Calu3 (cell line): ENCODE results near the gene DNHD1. TPM values are rescaled to one million over a fixed set of nuclear protein-coding genes. Genes with fewer than 3 reads are reported as not detected.

ENCODE experiments used
- BruUV-seq: library from RNA; stranded (reverse); fragments of 400-500 nt; replicated peaks from 2 replicates; lab custom pipeline; 2021; lab: Mats Ljungman, UMichigan
- CTCF ChIA-PET: fragments of 300-600 bp; sonication (Branson Sonifier 250); formaldehyde crosslinking; loops from one replicate; lab custom pipeline; 2022; ENCODE audit warnings: antibody characterized with exemption; lab: Charles Lee
- DNase-seq: peaks from one replicate; pipeline ENCODE4 v3.0.0; 2022
- H3K27ac Mint-ChIP-seq: one replicate; pipeline ENCODE4 v1.8.0; 2022; ENCODE audit warnings: mixed read lengths; ENCODE audit not compliant: unreplicated experiment
- H3K27me3 Mint-ChIP-seq: one replicate; pipeline ENCODE4 v1.8.0; 2022; ENCODE audit warnings: mixed read lengths; ENCODE audit not compliant: unreplicated experiment
- H3K36me3 Mint-ChIP-seq: one replicate; pipeline ENCODE4 v1.8.0; 2022; ENCODE audit warnings: mild to moderate bottlenecking, moderate library complexity, mixed read lengths; ENCODE audit not compliant: insufficient read depth, unreplicated experiment
- H3K4me1 Mint-ChIP-seq: one replicate; pipeline ENCODE4 v1.8.0; 2022; ENCODE audit warnings: mild to moderate bottlenecking, low read depth, mixed read lengths; ENCODE audit not compliant: unreplicated experiment
- H3K4me3 Mint-ChIP-seq: one replicate; pipeline ENCODE4 v1.8.0; 2022; ENCODE audit warnings: mild to moderate bottlenecking, low read depth, moderate library complexity, mixed read lengths; ENCODE audit not compliant: unreplicated experiment
- H3K9me3 Mint-ChIP-seq: one replicate; pipeline ENCODE4 v1.8.0; 2022; ENCODE audit warnings: low read depth, mixed read lengths; ENCODE audit not compliant: unreplicated experiment
- CTCF ChIP-seq: fragments of 200-600 bp; IDR thresholded peaks from one replicate; pipeline ENCODE4 v1.8.0; 2022; ENCODE audit warnings: antibody characterized with exemption; ENCODE audit not compliant: unreplicated experiment
- intact Hi-C: fragments of 100-400 bp; cut with micrococcal nuclease; formaldehyde crosslinking; loops from one replicate; pipeline ENCODE4 v1.10.0; 2022; ENCODE audit not compliant: unreplicated experiment
- total RNA-seq: library from RNA; stranded (reverse); gene quantifications from 2 replicates; pipeline ENCODE4 v1.2.3, GENCODE V29; 2022

The DNHD1 gene
- total RNA-seq, 1 experiment from 2014 or later: 41.2 TPM

DNA sequence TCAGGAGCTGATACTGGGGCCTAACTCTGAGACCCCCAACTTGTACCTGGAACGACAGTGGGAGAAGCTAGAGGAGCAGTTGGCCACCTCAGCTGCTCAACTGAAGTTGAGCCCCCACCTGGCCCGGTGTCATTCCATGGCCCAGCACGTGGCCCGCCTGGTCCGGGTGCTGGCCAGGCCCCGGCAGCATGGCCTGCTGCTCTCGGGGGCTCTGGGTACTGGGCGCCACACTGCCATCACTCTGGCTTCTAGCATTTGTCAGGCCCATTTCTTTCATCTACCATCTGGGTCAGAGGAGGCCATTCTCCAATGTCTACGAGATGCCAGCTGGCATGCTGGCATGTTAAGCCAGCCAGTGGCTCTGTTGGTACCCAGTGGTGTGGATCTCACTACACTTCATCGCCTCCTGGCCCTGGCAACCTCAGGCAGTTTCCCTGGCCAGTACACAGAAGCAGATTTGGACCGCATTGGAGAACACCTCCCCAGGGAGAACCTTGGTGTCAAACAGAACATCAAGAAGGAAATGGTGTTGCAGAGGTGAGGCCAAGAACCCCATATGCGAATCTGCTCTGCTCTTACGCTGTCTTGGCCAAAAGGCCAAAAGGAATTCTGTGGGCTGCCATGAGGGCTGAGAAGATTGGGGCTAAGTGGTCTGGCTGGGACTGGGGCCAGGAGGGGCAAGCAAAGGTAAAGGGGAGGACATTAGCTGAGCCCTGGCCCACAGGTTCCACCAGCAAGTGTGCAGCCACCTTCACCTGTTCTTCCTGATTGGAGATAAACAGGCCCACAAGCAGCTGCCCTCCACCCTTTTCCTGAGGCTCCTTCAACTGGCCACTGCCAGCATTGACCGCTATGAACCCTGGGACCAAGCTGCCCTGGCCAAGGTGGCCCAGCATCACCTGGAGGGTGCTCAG, 60.9 kb downstream of the DNHD1 start:
- H3K27ac Mint-ChIP-seq: no peak overlapping the region
- BruUV-seq: no TSS peak
- no peak for DNase-seq
- CTCF ChIA-PET: interaction anchor here (0.6 kb wide), 1 partner anchor 125 kb away, joined by 3 read pairs; the partner anchor contains the start of gene MRPL17
- H3K9me3 Mint-ChIP-seq: no peaks in the 10 kb centered on the region
- no peaks in the 10 kb centered on the region for H3K4me1 Mint-ChIP-seq
- peaks cover 14% of the 10 kb centered on the region for H3K36me3 Mint-ChIP-seq
- no peaks in the 10 kb centered on the region for H3K27me3 Mint-ChIP-seq
- no peak for TF ChIP-seq CTCF
- intact Hi-C loops: no loop called here
- H3K4me3 Mint-ChIP-seq: no peak overlapping the region

- no peak overlapping the region for H3K4me3 Mint-ChIP-seq
- DNase-seq: no peak
- H3K27ac Mint-ChIP-seq: no peak overlapping the region
- CTCF ChIA-PET: interaction anchor here (0.6 kb wide), 1 partner anchor 34 kb away, joined by 7 read pairs; no protein-coding TSS in a partner anchor
- BruUV-seq: no TSS peak
- no peaks in the 10 kb centered on the region for H3K4me1 Mint-ChIP-seq
- TF ChIP-seq CTCF: no peak
- intact Hi-C loops: no loop called here
- peaks cover 14% of the 10 kb centered on the region for H3K36me3 Mint-ChIP-seq
- H3K9me3 Mint-ChIP-seq: no peaks in the 10 kb centered on the region
- no peaks in the 10 kb centered on the region for H3K27me3 Mint-ChIP-seq
These were observed 62.3 kb downstream of the DNHD1 start for GRCh38 chr11:6559369-6559768.

DNA sequence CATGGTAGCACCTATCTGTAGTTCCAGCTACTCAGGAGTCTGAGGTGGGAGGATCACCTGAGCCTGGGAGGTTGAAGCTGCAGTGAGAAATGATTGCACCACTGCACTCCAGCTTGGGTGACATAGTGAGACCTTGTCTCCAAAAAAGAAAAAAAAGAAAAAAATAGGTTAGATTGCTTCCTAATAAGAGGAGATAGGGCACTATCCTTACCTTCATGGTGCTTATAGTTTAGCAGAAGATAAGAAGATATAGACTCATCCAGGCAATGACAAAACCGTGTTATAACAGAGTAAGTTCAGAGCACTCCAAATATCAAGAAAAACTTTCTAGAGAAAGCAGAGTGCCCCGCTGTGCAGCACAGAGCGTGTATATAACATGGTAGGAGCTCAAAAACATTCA, 64.2 kb downstream of the DNHD1 start:
- no peak overlapping the region for H3K4me3 Mint-ChIP-seq
- peaks cover 14% of the 10 kb centered on the region for H3K36me3 Mint-ChIP-seq
- DNase-seq: no peak
- no peaks in the 10 kb centered on the region for H3K9me3 Mint-ChIP-seq
- CTCF ChIA-PET: no interaction called here
- intact Hi-C loops: no loop called here
- no peaks in the 10 kb centered on the region for H3K27me3 Mint-ChIP-seq
- no peaks in the 10 kb centered on the region for H3K4me1 Mint-ChIP-seq
- no peak overlapping the region for H3K27ac Mint-ChIP-seq
- TF ChIP-seq CTCF: no peak
- no TSS peak for BruUV-seq

DNA sequence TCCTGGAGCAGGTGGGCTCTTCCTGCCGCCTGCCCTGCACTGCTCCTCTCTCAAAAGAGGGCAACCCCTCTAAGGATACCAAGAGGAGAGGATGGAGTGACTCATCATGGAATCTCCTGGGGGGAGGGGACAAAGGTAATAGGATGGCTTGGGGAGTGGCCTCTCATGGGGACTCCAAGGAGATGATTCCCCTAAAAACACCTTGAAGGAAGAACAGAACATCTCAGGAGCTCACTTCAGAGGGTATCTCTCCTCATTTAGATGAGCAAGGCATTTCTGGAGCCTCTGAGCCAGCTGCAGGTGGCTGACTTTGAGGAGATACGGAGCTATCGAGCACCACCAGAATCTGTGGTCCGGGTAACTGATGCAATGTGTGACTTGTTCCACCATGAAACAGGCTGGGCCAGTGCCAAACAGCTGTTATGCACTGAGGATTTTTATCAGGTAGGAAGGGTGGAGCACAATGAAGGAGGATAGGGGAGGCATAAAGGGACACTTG, 66.1 kb downstream of the DNHD1 start:
- H3K27ac Mint-ChIP-seq: no peak overlapping the region
- intact Hi-C loops: no loop called here
- H3K4me1 Mint-ChIP-seq: no peaks in the 10 kb centered on the region
- CTCF ChIA-PET: interaction anchor here (0.6 kb wide), 1 partner anchor 186 kb away, joined by 4 read pairs; no protein-coding TSS in a partner anchor
- TF ChIP-seq CTCF: no peak
- peaks cover 15% of the 10 kb centered on the region for H3K36me3 Mint-ChIP-seq
- no peaks in the 10 kb centered on the region for H3K27me3 Mint-ChIP-seq
- H3K4me3 Mint-ChIP-seq: no peak overlapping the region
- no peak for DNase-seq
- H3K9me3 Mint-ChIP-seq: no peaks in the 10 kb centered on the region
- BruUV-seq: no TSS peak
